ENCODE data around the gene SLC17A8.

The SLC17A8 gene

GRCh38 chr12:100464529-100464928, 107.7 kb downstream of the SLC17A8 start:
- Histone ChIP-seq H3K4ac (ENCODE audit: low read depth in 1 of 2, low read length in 2 of 2) (no peak overlapping the region), H4K8ac (ENCODE audit: low read length) (no peak overlapping the region), H3K9me3 (ENCODE audit: control insufficient read depth, low read length) (no peaks in the 10 kb centered on the region), H3K36me3 (ENCODE audit: control insufficient read depth in 1 of 2, insufficient read depth in 2 of 2, low read depth in 1 of 2, low read length in 2 of 2) (no peaks in the 10 kb centered on the region), H3K27me3 (ENCODE audit: control insufficient read depth in 1 of 2, insufficient read depth in 1 of 2, low read length in 2 of 2) (no peaks in the 10 kb centered on the region), H2BK15ac (ENCODE audit: low read depth, poor library complexity, severe bottlenecking) (no peak overlapping the region), H3K14ac (ENCODE audit: low read length in 2 of 2) (no peak overlapping the region), H2AFZ (ENCODE audit: low read depth, low read length) (no peak overlapping the region), H2BK120ac (ENCODE audit: low read depth, low read length) (no peak overlapping the region), H3K4me1 (ENCODE audit: control insufficient read depth, insufficient read depth, low read depth, low read length) (no peaks in the 10 kb centered on the region), H3K79me1 (replicated peaks; ENCODE audit: low read length, poor library complexity, severe bottlenecking) (no peaks in the 10 kb centered on the region), H2BK12ac (ENCODE audit: low read length in 2 of 2) (no peak overlapping the region), H3K4me2 (ENCODE audit: low read length, poor library complexity, severe bottlenecking) (no peak overlapping the region), H3K27ac (ENCODE audit: low read length, poor library complexity, severe bottlenecking) (no peak overlapping the region), H3K4me3 (ENCODE audit: insufficient read depth in 1 of 2, low read depth in 1 of 2, low read length in 2 of 2) (no peak overlapping the region), H3K9ac (ENCODE audit: low read length) (no peak overlapping the region), H3K23ac (ENCODE audit: low read length in 2 of 2) (no peak overlapping the region), H4K91ac (ENCODE audit: low read length) (no peak overlapping the region), H2BK5ac (ENCODE audit: low read depth, low read length, poor library complexity, severe bottlenecking) (no peak overlapping the region), H2AK5ac (ENCODE audit: low read length, severe bottlenecking) (no peak overlapping the region), H3K18ac (ENCODE audit: low read depth in 1 of 2, low read length in 2 of 2) (no peak overlapping the region)
- no peak for DNase-seq
- WGBS: 62% methylated on average over 1 of the region's 1 CpG

GRCh38 chr12:100468126-100468525, 111.3 kb downstream of the SLC17A8 start:
- no peak overlapping the region for H4K91ac ChIP-seq (ENCODE audit: low read length)

More at GRCh38 chr12:100468126-100468525, 111.3 kb downstream of the SLC17A8 start:
- Histone ChIP-seq H3K36me3 (ENCODE audit: control insufficient read depth in 1 of 2, insufficient read depth in 2 of 2, low read depth in 1 of 2, low read length in 2 of 2) (no peaks in the 10 kb centered on the region), H4K8ac (ENCODE audit: low read length) (no peak overlapping the region), H2AFZ (ENCODE audit: low read depth, low read length) (no peak overlapping the region), H3K4me2 (ENCODE audit: low read length, poor library complexity, severe bottlenecking) (no peak overlapping the region), H3K23ac (ENCODE audit: low read length in 2 of 2) (no peak overlapping the region), H3K9ac (ENCODE audit: low read length) (no peak overlapping the region), H2BK15ac (ENCODE audit: low read depth, poor library complexity, severe bottlenecking) (no peak overlapping the region), H3K14ac (ENCODE audit: low read length in 2 of 2) (no peak overlapping the region), H2BK5ac (ENCODE audit: low read depth, low read length, poor library complexity, severe bottlenecking) (no peak overlapping the region), H3K4me3 (ENCODE audit: insufficient read depth in 1 of 2, low read depth in 1 of 2, low read length in 2 of 2) (no peak overlapping the region), H3K4ac (ENCODE audit: low read depth in 1 of 2, low read length in 2 of 2) (no peak overlapping the region), H3K18ac (ENCODE audit: low read depth in 1 of 2, low read length in 2 of 2) (no peak overlapping the region), H3K79me1 (replicated peaks; ENCODE audit: low read length, poor library complexity, severe bottlenecking) (no peaks in the 10 kb centered on the region), H2AK5ac (ENCODE audit: low read length, severe bottlenecking) (no peak overlapping the region), H2BK120ac (ENCODE audit: low read depth, low read length) (no peak overlapping the region), H3K4me1 (ENCODE audit: control insufficient read depth, insufficient read depth, low read depth, low read length) (no peaks in the 10 kb centered on the region), H3K9me3 (ENCODE audit: control insufficient read depth, low read length) (no peaks in the 10 kb centered on the region), H3K27ac (ENCODE audit: low read length, poor library complexity, severe bottlenecking) (no peak overlapping the region), H3K27me3 (ENCODE audit: control insufficient read depth in 1 of 2, insufficient read depth in 1 of 2, low read length in 2 of 2) (no peaks in the 10 kb centered on the region), H2BK12ac (ENCODE audit: low read length in 2 of 2) (no peak overlapping the region)
- no peak for DNase-seq

Data from mesenchymal stem cell (in vitro differentiated cells and primary cell).